Measurements from ENCODE around the gene DICER1. TPM values are rescaled to one million over a fixed set of nuclear protein-coding genes. Genes with fewer than 3 reads are reported as not detected.

The DICER1 gene
- total and polyA plus RNA-seq, 9 of the 15 experiments (the other 6 are each of a cell fraction or from before 2014, with no cell fraction given) = 2.5 to 23.2 (median 12.4) TPM

DNA sequence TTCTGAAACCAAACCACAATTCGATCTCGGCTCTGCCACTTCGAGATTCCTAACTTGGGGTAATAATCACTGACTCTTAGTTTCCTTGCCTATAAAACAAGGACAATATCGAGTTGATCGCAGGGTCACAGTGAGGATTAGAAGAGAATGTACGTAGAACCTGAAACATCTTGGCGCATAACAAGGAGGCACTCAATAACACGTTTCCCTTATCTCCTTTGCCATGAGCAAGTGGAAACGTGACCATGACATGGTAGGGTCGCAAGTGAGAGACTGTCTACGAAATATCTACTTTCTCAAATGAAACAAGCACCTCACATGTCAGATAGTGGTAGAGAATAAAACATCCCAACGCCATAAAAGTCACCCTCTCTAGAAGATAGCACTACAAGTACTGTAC is 2.3 kb downstream of the DICER1 start (continued):
- TF ChIP-seq, protein P1, sequence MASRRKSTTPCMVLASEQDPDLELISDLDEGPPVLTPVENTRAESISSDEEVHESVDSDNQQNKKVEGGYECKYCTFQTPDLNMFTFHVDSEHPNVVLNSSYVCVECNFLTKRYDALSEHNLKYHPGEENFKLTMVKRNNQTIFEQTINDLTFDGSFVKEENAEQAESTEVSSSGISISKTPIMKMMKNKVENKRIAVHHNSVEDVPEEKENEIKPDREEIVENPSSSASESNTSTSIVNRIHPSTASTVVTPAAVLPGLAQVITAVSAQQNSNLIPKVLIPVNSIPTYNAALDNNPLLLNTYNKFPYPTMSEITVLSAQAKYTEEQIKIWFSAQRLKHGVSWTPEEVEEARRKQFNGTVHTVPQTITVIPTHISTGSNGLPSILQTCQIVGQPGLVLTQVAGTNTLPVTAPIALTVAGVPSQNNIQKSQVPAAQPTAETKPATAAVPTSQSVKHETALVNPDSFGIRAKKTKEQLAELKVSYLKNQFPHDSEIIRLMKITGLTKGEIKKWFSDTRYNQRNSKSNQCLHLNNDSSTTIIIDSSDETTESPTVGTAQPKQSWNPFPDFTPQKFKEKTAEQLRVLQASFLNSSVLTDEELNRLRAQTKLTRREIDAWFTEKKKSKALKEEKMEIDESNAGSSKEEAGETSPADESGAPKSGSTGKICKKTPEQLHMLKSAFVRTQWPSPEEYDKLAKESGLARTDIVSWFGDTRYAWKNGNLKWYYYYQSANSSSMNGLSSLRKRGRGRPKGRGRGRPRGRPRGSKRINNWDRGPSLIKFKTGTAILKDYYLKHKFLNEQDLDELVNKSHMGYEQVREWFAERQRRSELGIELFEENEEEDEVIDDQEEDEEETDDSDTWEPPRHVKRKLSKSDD (conservative IDR thresholded peaks at IDR 0.05; ENCODE audit: low read length) = no peak
- TF ChIP-seq RFX7 (CRISPR knock-in tag; IDR thresholded peaks at IDR 0.05) (no peak), SMARCA4 (IDR thresholded peaks at IDR 0.05) (0 out of 2 replicates have a peak, but pooled peaks have one; percentile 16), BCOR (IDR thresholded peaks at IDR 0.05) (peak; percentile 59; the same call in 1 of the 2 replicates), SOX6 (IDR thresholded peaks at IDR 0.05) (0 out of 2 replicates have a peak, but pooled peaks have one; percentile 35), NCOA2 (IDR thresholded peaks at IDR 0.05; ENCODE audit: partially characterized antibody in 2 of 2) (no peak), CXXC5 (CRISPR knock-in tag; IDR thresholded peaks at IDR 0.05) (peak; percentile 33; the same call in 1 of the 2 replicates), BRD4 (IDR thresholded peaks at IDR 0.05) (no peak), TEAD1 (CRISPR knock-in tag; IDR thresholded peaks at IDR 0.05) (no peak), ILK (tag; IDR thresholded peaks at IDR 0.05; ENCODE audit: borderline replicate concordance, low read depth) (no peak), ZSCAN29 (IDR thresholded peaks at IDR 0.05) (no peak), ARID1B (IDR thresholded peaks at IDR 0.05) (peak; percentile 30; the same call in 1 of the 2 replicates)
- TF ChIP-seq, protein P2, sequence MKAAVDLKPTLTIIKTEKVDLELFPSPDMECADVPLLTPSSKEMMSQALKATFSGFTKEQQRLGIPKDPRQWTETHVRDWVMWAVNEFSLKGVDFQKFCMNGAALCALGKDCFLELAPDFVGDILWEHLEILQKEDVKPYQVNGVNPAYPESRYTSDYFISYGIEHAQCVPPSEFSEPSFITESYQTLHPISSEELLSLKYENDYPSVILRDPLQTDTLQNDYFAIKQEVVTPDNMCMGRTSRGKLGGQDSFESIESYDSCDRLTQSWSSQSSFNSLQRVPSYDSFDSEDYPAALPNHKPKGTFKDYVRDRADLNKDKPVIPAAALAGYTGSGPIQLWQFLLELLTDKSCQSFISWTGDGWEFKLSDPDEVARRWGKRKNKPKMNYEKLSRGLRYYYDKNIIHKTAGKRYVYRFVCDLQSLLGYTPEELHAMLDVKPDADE (conservative IDR thresholded peaks at IDR 0.05; ENCODE audit: control insufficient read depth, low read depth, low read length) = no peak
- TF ChIP-seq, protein P3, sequence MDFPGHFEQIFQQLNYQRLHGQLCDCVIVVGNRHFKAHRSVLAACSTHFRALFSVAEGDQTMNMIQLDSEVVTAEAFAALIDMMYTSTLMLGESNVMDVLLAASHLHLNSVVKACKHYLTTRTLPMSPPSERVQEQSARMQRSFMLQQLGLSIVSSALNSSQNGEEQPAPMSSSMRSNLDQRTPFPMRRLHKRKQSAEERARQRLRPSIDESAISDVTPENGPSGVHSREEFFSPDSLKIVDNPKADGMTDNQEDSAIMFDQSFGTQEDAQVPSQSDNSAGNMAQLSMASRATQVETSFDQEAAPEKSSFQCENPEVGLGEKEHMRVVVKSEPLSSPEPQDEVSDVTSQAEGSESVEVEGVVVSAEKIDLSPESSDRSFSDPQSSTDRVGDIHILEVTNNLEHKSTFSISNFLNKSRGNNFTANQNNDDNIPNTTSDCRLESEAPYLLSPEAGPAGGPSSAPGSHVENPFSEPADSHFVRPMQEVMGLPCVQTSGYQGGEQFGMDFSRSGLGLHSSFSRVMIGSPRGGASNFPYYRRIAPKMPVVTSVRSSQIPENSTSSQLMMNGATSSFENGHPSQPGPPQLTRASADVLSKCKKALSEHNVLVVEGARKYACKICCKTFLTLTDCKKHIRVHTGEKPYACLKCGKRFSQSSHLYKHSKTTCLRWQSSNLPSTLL (IDR thresholded peaks at IDR 0.05) = no peak
- TF ChIP-seq, protein P4, sequence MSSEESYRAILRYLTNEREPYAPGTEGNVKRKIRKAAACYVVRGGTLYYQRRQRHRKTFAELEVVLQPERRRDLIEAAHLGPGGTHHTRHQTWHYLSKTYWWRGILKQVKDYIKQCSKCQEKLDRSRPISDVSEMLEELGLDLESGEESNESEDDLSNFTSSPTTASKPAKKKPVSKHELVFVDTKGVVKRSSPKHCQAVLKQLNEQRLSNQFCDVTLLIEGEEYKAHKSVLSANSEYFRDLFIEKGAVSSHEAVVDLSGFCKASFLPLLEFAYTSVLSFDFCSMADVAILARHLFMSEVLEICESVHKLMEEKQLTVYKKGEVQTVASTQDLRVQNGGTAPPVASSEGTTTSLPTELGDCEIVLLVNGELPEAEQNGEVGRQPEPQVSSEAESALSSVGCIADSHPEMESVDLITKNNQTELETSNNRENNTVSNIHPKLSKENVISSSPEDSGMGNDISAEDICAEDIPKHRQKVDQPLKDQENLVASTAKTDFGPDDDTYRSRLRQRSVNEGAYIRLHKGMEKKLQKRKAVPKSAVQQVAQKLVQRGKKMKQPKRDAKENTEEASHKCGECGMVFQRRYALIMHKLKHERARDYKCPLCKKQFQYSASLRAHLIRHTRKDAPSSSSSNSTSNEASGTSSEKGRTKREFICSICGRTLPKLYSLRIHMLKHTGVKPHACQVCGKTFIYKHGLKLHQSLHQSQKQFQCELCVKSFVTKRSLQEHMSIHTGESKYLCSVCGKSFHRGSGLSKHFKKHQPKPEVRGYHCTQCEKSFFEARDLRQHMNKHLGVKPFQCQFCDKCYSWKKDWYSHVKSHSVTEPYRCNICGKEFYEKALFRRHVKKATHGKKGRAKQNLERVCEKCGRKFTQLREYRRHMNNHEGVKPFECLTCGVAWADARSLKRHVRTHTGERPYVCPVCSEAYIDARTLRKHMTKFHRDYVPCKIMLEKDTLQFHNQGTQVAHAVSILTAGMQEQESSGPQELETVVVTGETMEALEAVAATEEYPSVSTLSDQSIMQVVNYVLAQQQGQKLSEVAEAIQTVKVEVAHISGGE (CRISPR knock-in tag; IDR thresholded peaks at IDR 0.05) = no peak

Measured in K562 (cell line).